Dermis blood vessel endothelial cell (primary cell): ENCODE results near the gene INAFM2. TPM values are rescaled to one million over a fixed set of nuclear protein-coding genes. Genes with fewer than 3 reads are reported as not detected.

Source experiments
- DNase-seq: peaks from one replicate; pipeline ENCODE4 v3.0.0; 2010
- total RNA-seq: library from RNA; depleted of rRNA; stranded (reverse); fragments of >200 nt; gene quantifications from 2 replicates; pipeline ENCODE4 v1.2.3, GENCODE V29; 2014

Gene INAFM2
- total RNA-seq, 1 donor from 2014 or later = 20.3 TPM

- no peak for DNase-seq
These were observed 6.3 kb downstream of the INAFM2 start for GRCh38 chr15:40329804-40330203.

GRCh38 chr15:40330368-40330836, 6.9 kb downstream of the INAFM2 start:
- no peak for DNase-seq

- no peak for DNase-seq
These were observed 7.5 kb downstream of the INAFM2 start for GRCh38 chr15:40331026-40331425.

- DNase-seq = no peak
These were observed 8.1 kb downstream of the INAFM2 start for GRCh38 chr15:40331637-40332036.

- no peak for DNase-seq
These were observed 8.8 kb downstream of the INAFM2 start for GRCh38 chr15:40332113-40332781.

GRCh38 chr15:40333922-40334492, 10.5 kb downstream of the INAFM2 start:
- DNase-seq = peak; percentile 93

GRCh38 chr15:40334541-40334940, 11.0 kb downstream of the INAFM2 start:
- DNase-seq = no peak

GRCh38 chr15:40334941-40335795, 11.7 kb downstream of the INAFM2 start:
- no peak for DNase-seq

GRCh38 chr15:40335938-40336743, 12.6 kb downstream of the INAFM2 start:
- no peak for DNase-seq

- DNase-seq = peak; percentile 20
These were observed 13.2 kb downstream of the INAFM2 start for GRCh38 chr15:40336744-40337122.

- DNase-seq = no peak
These were observed 14.1 kb downstream of the INAFM2 start for GRCh38 chr15:40337597-40337996.

GRCh38 chr15:40338041-40338657, 14.7 kb downstream of the INAFM2 start:
- DNase-seq = peak; percentile 88

- DNase-seq = peak; percentile 56
These were observed 15.6 kb downstream of the INAFM2 start for GRCh38 chr15:40338921-40339620.

GRCh38 chr15:40339621-40339945, 16.1 kb downstream of the INAFM2 start:
- DNase-seq = peak; percentile 26

- DNase-seq = peak; percentile 65
These were observed 16.7 kb downstream of the INAFM2 start for GRCh38 chr15:40340038-40340739.

- peak; percentile 89 for DNase-seq
These were observed 17.4 kb downstream of the INAFM2 start, which contains the start of gene CCDC9B for GRCh38 chr15:40340740-40341400. CCDC9B (minus strand) TSS chr15:40340939; CDS start chr15:40340819, 120 bp downstream.

GRCh38 chr15:40342416-40343320, 19.2 kb downstream of the INAFM2 start:
- DNase-seq = peak; percentile 34

GRCh38 chr15:40343512-40343911, 20.0 kb downstream of the INAFM2 start:
- peak; percentile 97 for DNase-seq

GRCh38 chr15:40344217-40344616, 20.7 kb downstream of the INAFM2 start:
- DNase-seq = peak; percentile 7
